ENCODE results near the gene ANXA9. TPM values are rescaled to one million over a fixed set of nuclear protein-coding genes. Genes with fewer than 3 reads are reported as not detected.
A peak's percentile ranks its signal among the peaks of the same experiment; 100 is the strongest.

The ANXA9 gene
- total and polyA plus RNA-seq, 2 of the 4 experiments (the other 2 are of a cell fraction), result 0.21 to 0.36 TPM

DNA sequence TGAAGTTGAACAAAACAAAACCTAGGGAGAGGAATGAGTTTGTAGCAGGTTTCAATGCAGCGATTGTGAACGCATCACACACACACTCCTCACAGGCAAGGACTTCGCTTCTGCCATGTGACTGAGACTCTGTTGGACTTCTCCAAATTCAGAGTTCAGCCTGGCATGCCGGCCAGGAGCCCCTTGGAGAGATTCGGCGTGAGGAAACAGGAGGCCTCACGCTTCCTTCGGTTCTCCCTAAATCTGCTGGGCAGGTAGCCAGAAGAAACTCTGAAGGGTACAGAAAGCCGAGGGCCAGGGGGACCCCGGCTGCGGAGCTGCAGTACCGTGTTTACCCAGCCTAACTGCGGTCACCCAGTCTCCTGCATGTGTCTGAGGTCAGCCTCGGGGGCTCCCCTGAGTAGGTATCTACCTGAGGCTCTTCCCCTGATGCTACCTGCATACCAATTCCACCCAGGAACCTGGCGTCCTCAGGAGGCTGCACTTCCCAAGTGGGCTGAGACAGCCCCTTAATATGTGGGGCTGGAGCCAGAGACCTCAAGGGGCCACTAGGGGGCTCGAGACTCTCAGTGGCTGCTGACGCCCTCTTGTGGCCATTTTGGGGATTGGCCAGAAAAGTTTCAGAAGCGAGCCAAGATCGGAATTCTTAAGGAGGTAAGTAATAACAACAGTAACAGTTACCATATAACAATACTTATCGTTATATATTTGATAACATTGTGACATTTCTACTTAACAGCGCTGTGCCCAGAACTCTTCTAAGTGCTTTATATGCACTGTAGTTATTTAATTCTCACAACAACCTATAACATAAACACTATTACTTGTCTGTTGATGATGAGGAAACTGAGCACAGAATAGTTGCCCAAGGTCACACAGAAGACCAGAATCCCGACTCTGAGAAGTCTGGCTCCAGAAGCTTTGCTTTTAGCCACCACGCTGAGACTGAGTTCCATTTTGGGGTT, 2.7 kb upstream of the ANXA9 start:
- Histone ChIP-seq H3K36me3 (ENCODE audit: control insufficient read depth, insufficient read depth, low read length) (no peaks in the 10 kb centered on the region), H3K4me2 (ENCODE audit: low read depth, low read length) (no peak overlapping the region; the same call in 1 of the 2 replicates), H3K18ac (ENCODE audit: low read depth, low read length) (no peak overlapping the region), H4K91ac (ENCODE audit: insufficient read depth, low read depth, low read length) (0 out of 2 replicates have a peak overlapping the region, but pooled peaks have one; percentile 5), H3K4me3 (ENCODE audit: insufficient read depth, low read depth, low read length) (no peak overlapping the region), H3K56ac (ENCODE audit: extremely low read depth, insufficient read depth, low read length) (no peak overlapping the region), H4K20me1 (ENCODE audit: insufficient read depth, low read length) (no peaks in the 10 kb centered on the region), H3K23ac (ENCODE audit: low read depth, low read length) (no peak overlapping the region), H3K14ac (replicated peaks; ENCODE audit: low read depth, low read length) (no peak overlapping the region), H2BK20ac (ENCODE audit: low read depth, low read length) (peak overlapping the region; percentile 8; the same call in 1 of the 2 replicates), H4K8ac (ENCODE audit: low read depth in 2 of 2, low read length in 2 of 2) (peak overlapping the region; percentile 21 to 68; a peak in 2 of 4 replicates), H3K9ac (ENCODE audit: low read depth, low read length) (no peak overlapping the region), H3K9me3 (ENCODE audit: control insufficient read depth, insufficient read depth, low read length) (no peaks in the 10 kb centered on the region), H2BK5ac (ENCODE audit: low read depth, low read length, poor library complexity, severe bottlenecking) (no peak overlapping the region), H3K9me1 (ENCODE audit: insufficient read depth, low read length) (peaks cover 7% of the 10 kb centered on the region), H4K5ac (ENCODE audit: low read depth, low read length) (peak overlapping the region; percentile 19; the same call in 1 of the 2 replicates), H2BK15ac (ENCODE audit: low read depth, low read length) (peak overlapping the region; percentile 57; the same call in 1 of the 3 replicates), H2AFZ (replicated peaks; ENCODE audit: low read length, poor library complexity) (peak overlapping the region; percentile 90), H2AK9ac (replicated peaks; ENCODE audit: low read depth, low read length, poor library complexity) (peak overlapping the region; percentile 51), H3K27me3 (ENCODE audit: control insufficient read depth, insufficient read depth, low read length) (no peaks in the 10 kb centered on the region; the same call in 1 of the 2 replicates), H3K4me1 (ENCODE audit: control insufficient read depth, insufficient read depth, low read length) (peaks cover 22% of the 10 kb centered on the region), H3K4ac (ENCODE audit: low read depth, low read length) (0 out of 2 replicates have a peak overlapping the region, but pooled peaks have one; percentile 50), H2BK120ac (ENCODE audit: low read depth, low read length) (no peak overlapping the region; the same call in 1 of the 2 replicates), H3K27ac (ENCODE audit: insufficient read depth, low read length) (no peak overlapping the region), H2AK5ac (ENCODE audit: low read depth, low read length) (peak overlapping the region; percentile 20; the same call in 1 of the 2 replicates), H3K79me1 (ENCODE audit: low read depth in 1 of 2, low read length in 2 of 2) (peaks cover 0 to 4% of the 10 kb centered on the region in 2 experiments; a peak in 1 of 4 replicates)
- WGBS, 2 experiments (ENCODE audit: extremely low coverage in 2 of 2, insufficient read length in 1 of 2), result 35% methylated on average over 11 of the region's 23 CpGs; no CpG with 5 or more reads in 1 of the 2 experiments
- DNase-seq, result peak; percentile 85
- dilution Hi-C loops (cut with HindIII; ENCODE audit: low sequenced_read_pairs, unreplicated experiment) (no loop called here), intact Hi-C loops (cut with micrococcal nuclease) (no loop called here), in situ Hi-C loops (cut with MboI; ENCODE audit: low sequenced_read_pairs) (loop anchor here (10.0 kb wide), 1 partner anchor 55 kb away; the partner anchor contains the start of gene BNIPL)
- no TSS peak for BruUV-seq (replicated peaks)
- peak; percentile 32 for ATAC-seq (ENCODE audit: low read depth)
- POLR2A ChIA-PET (ENCODE audit: unreplicated experiment), result no interaction called here
- CTCF ChIA-PET, result interaction anchor here (0.6 to 2.4 kb wide), 5 partner anchors 13 to 718 kb away, joined by 3 to 10 read pairs (median 3); partner anchors contain the start of genes C1orf56 and MINDY1
- TF ChIP-seq BHLHE40 (IDR thresholded peaks at IDR 0.05; ENCODE audit: low read depth, low read length) (peak; percentile 13; the same call in 1 of the 2 replicates), FOS (IDR thresholded peaks at IDR 0.05; ENCODE audit: low read depth, low read length) (0 out of 2 replicates have a peak, but pooled peaks have one; percentile 4), POLR2A (IDR thresholded peaks at IDR 0.05; ENCODE audit: low read depth, low read length) (no peak), RFX5 (IDR thresholded peaks at IDR 0.05; ENCODE audit: low read depth, low read length) (no peak), CEBPB (IDR thresholded peaks at IDR 0.05; ENCODE audit: low read depth, low read length) (no peak), RCOR1 (IDR thresholded peaks at IDR 0.05; ENCODE audit: insufficient replicate concordance, low read length) (no peak), CHD1 (IDR thresholded peaks at IDR 0.05; ENCODE audit: low read depth, low read length) (no peak), SMC3 (IDR thresholded peaks at IDR 0.05; ENCODE audit: low read depth, low read length) (peak; percentile 93), MXI1 (IDR thresholded peaks at IDR 0.05; ENCODE audit: borderline replicate concordance, low read depth, low read length) (no peak)
- TF ChIP-seq, protein P1, sequence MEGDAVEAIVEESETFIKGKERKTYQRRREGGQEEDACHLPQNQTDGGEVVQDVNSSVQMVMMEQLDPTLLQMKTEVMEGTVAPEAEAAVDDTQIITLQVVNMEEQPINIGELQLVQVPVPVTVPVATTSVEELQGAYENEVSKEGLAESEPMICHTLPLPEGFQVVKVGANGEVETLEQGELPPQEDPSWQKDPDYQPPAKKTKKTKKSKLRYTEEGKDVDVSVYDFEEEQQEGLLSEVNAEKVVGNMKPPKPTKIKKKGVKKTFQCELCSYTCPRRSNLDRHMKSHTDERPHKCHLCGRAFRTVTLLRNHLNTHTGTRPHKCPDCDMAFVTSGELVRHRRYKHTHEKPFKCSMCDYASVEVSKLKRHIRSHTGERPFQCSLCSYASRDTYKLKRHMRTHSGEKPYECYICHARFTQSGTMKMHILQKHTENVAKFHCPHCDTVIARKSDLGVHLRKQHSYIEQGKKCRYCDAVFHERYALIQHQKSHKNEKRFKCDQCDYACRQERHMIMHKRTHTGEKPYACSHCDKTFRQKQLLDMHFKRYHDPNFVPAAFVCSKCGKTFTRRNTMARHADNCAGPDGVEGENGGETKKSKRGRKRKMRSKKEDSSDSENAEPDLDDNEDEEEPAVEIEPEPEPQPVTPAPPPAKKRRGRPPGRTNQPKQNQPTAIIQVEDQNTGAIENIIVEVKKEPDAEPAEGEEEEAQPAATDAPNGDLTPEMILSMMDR (conservative IDR thresholded peaks at IDR 0.05; ENCODE audit: low read depth, low read length), result peak; percentile 100; the same call in 1 of the 2 replicates
- TF ChIP-seq, protein P2, sequence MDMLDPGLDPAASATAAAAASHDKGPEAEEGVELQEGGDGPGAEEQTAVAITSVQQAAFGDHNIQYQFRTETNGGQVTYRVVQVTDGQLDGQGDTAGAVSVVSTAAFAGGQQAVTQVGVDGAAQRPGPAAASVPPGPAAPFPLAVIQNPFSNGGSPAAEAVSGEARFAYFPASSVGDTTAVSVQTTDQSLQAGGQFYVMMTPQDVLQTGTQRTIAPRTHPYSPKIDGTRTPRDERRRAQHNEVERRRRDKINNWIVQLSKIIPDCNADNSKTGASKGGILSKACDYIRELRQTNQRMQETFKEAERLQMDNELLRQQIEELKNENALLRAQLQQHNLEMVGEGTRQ (IDR thresholded peaks at IDR 0.05; ENCODE audit: low read depth, low read length), result no peak
- TF ChIP-seq, protein P3, sequence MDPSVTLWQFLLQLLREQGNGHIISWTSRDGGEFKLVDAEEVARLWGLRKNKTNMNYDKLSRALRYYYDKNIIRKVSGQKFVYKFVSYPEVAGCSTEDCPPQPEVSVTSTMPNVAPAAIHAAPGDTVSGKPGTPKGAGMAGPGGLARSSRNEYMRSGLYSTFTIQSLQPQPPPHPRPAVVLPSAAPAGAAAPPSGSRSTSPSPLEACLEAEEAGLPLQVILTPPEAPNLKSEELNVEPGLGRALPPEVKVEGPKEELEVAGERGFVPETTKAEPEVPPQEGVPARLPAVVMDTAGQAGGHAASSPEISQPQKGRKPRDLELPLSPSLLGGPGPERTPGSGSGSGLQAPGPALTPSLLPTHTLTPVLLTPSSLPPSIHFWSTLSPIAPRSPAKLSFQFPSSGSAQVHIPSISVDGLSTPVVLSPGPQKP (IDR thresholded peaks at IDR 0.05; ENCODE audit: borderline replicate concordance, low read depth, low read length), result no peak

Data from IMR-90 (cell line).